C1 segment of cervical spinal cord (tissue), 14 donors: ENCODE results near the gene SRCAP.
"Not testable (repeated sequence)": the region's sequence is repeated elsewhere in the genome, so short reads cannot be mapped to it uniquely, and the experiment has no call there.

Source experiments
- DNase-seq, 14 donors: peaks; one replicate each; lab custom pipeline; 2025; lab: John Stamatoyannopoulos, UW

The SRCAP gene

DNA sequence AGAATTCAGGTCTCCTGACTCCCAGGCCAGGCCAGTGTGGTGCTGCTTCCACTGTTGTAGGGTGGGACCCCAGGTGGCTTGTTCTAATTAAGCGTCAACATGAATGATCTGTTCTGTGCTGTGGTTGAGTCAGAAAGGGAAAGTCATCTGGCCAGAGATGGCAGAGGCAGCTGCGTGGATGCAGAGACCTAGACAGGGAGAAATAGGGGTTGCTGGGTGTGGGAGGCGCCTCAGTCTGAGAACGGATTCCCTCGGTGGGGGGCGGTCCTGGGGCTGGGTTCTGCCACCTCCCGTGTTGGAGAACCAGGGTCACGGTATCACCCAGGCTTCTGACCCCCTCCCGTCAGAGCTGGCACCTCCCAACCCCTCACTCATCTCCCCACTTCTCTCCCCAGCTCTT is 35.2 kb upstream of the SRCAP start:
- DNase-seq: no peak

GRCh38 chr16:30664616-30665109 is 34.3 kb upstream of the SRCAP start:
- no peak for DNase-seq

DNA sequence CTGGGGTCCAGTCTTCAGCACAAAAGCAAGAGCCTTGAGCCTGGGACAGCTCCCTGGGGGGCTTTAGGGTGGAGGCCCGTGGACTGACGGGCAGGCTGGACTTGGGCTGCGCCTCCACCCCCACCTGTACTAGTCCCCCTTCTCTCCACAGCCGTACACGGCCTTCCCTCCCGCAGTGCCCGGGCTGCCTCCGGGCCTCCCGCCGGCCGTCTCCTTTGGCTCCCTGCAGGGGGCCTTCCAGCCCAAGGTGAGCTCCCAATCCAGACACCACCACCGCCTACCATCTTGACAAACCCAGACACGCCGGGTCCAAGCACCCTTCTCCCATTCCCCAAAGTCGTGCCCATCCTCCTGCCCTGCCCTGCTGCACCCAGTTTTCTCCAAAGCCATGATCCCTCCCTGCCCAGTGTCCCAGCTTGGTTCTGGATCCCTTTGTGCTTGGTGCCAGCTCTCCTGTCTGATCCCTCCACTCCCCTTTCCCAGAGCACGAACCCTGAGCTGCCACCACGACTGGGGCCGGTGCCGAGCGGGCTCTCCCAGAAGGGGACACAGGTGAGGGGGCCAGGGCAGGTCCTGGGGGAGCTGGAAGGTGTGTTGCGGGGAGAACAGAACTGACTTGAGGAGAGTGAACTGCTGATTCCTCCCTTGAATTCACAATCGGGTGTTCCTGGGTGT is 33.7 kb upstream of the SRCAP start:
- no peak for DNase-seq

DNA sequence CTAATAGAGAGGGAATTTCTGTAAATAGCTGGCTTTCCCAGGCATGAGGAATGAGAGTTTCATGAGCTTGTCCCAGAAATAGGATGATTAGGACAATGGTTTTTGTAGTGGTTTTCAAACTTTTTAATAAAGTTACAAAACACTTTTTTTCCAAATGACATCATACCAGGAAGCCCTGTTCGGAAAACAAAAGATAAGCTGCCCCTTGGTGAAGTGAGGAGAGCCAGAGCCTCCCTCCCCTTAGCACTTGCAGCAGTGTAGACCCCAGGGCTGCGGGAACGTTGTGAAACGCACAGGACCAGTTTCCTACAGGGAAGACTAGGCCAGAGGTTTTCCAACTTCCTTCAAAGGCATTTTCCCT is 33.2 kb upstream of the SRCAP start:
- DNase-seq: no peak

DNA sequence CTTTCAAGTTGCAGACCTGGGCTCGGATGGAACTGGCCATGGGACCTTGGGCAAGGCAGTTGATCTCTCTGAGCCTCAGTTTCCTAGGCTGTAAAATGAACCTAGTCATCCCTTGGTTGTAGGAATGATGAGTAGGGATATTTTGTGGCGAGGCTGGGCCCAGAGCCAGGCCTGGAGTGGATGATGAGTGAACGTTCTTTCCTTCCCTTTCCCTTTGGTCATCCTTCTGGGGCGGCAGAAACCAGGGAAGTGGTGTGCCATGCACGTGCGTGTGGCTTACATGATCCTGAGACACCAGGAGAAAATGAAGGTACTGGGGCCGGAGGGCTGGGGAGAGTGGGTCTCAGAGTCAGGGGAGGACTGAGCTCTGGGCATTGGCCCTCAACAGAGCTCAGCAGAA is 32.3 kb upstream of the SRCAP start:
- DNase-seq: no peak

DNA sequence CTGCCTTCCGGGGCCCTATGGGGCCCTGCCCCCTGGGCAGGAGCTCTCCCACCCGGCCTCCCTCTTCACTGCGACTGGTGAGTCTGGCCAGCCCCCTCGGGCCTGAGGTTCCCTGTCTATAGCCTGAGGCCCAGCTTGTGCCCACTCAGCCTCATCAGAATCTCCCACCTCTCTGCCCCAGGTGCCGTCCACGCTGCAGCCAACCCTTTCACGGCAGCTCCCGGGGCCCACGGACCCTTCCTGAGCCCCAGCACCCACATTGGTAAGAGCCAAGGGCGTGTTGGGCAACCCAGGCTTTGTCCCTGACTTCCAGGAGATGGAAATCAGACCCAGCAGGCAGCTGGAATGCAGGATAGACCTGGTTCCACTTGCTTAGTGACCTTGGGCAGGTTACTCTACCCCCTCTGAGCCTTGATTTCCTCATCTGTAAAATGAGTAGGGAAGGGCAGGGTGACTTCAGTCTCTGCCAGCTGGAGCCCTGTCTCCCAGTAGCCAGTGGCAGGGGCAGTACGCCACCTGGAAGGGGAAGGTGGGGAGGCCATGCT is 31.5 kb upstream of the SRCAP start:
- no peak for DNase-seq

GRCh38 chr16:30668393-30668792 is 30.6 kb upstream of the SRCAP start:
- DNase-seq: no peak

DNA sequence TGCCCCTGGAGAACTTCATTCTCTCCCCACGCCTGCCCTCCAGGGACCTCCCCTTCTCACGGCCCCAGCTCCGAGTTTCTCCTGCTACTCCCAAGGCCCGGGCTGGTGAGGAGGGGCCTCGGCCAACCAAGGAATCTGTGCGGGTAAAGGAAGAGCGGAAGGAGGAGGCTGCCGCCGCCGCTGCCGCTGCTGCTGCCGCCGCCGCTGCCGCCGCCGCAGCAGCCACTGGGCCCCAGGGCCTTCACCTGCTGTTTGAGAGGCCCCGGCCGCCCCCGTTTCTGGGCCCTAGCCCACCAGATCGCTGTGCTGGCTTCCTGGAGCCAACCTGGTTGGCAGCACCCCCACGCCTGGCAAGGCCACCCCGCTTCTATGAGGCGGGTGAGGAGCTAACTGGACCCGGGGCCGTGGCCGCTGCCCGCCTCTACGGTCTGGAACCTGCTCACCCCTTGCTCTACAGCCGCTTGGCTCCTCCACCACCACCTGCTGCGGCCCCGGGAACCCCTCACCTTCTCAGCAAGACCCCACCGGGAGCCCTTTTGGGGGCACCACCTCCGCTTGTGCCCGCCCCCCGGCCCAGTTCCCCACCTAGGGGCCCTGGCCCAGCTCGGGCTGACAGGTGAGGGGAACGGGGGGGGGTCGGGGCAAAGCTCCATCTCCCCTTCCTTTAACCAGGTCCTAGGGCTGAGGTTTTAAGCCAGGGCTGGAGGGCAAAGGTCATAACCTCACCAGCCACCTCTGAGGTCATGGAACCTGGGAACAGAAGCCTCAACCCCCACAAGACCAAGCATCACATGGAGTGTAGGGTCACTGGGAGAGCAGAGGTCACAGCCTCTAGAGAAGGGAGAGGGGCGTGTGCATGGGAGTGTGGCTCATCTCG is 29.7 kb upstream of the SRCAP start:
- DNase-seq: no peak

GRCh38 chr16:30669903-30670824 is 28.8 kb upstream of the SRCAP start:
- DNase-seq: no peak

- DNase-seq: no peak
Measured at GRCh38 chr16:30675143-30675542, 23.8 kb upstream of the SRCAP start.

DNA sequence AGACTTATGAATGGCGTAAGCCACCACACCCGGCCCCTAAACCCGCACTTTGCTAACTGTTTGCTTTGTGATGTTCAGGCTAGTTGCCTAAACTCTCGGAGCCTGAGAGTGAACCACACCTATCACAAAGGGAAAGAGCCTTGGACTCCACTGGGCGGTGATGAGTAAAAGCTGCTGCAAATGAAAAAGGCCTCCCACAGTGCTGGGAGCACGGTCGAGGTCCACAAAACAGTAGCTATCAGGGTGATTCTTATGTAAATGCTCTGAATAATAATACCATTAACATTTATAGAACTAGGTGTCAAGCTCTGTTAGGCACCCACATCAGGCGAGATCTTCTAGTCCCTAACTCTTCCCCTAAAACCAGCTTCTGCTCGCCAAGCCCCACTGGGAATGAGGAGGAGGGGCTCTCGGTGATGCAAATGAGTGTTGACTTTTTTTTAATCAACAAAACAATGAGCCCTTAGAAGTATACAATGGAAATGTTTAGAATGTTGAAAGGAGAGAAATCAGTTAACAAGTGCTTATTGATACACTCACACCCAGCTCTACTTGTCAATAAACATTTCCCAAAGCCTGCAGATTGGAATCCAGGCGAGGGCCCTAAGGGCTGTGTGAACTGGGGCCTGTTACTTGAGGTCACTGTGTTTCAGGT is 20.9 kb upstream of the SRCAP start:
- no peak for DNase-seq

- no peak for DNase-seq
Measured at GRCh38 chr16:30678586-30678970, 20.4 kb upstream of the SRCAP start.

DNA sequence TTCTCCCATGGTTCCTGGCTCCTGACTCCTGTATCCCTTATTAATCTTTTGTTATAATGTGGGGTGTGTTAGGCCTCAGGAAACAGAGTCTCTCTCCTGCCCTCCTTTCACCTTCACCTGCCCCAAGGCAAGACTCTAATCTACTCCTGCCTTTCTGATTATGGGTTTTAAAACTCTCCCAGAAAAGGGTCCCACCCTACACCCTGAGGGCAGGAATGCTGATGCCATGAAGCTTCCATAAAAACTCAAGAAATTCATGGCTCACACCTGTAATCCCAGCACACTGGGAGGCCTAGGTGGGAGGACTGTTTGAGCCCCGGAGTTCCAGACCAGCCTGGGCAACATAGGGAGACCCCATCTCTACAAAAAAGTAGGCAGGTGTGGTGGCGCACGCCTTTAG is 18.6 kb upstream of the SRCAP start:
- DNase-seq: no peak

DNA sequence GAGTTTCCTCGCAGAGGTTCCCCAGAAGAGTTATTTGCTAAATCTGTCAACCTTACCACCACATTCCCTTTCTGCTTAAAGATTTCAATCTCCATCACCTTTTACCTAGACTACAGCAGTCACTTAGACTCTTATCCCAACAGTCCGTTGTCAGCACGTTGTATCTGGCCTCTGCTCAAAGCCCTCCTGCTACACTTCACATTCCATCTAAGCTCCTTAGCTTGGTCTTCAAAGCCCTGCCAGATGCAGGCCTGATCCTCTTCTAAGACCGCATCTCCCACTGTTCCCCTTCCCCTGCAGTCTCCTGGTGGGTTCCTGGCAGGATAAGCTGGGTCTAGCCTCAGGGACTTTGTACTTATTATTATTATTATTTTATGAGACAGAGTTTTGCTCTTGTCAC is 10.3 kb upstream of the SRCAP start:
- no peak for DNase-seq

GRCh38 chr16:30691907-30692306 is 7.1 kb upstream of the SRCAP start:
- no peak for DNase-seq

DNA sequence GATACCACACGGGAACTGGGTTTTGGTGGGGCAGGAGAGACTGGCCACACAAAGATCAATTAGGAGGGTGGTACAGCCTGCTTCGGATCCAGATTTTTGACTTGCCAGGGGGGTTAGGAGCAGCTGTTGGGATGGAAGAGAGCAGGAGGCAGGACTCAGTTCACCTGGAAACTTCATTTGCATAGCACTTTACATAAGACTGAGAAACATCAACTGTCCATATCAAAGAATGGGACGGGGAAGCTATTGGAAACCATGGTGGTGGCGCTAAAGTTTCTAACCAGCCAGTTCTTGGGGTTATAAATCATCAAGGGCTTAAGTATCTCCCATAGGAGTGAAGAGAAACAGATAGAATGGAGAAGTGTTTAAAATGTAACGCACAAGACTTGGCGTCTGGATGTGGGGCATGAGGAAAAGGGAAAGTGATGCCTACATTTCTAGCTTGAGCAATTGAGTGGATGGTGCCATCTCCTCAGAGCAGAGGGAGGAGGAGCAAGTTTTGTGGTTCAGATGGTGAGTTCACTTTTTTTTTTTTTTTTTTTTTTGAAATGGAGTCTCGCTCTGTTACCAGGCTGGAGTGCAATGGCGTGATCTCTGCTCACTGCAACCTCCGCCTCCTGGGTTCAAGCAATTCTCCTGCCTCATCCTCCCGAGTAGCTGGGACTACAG is 6.4 kb upstream of the SRCAP start:
- DNase-seq: no peak

DNA sequence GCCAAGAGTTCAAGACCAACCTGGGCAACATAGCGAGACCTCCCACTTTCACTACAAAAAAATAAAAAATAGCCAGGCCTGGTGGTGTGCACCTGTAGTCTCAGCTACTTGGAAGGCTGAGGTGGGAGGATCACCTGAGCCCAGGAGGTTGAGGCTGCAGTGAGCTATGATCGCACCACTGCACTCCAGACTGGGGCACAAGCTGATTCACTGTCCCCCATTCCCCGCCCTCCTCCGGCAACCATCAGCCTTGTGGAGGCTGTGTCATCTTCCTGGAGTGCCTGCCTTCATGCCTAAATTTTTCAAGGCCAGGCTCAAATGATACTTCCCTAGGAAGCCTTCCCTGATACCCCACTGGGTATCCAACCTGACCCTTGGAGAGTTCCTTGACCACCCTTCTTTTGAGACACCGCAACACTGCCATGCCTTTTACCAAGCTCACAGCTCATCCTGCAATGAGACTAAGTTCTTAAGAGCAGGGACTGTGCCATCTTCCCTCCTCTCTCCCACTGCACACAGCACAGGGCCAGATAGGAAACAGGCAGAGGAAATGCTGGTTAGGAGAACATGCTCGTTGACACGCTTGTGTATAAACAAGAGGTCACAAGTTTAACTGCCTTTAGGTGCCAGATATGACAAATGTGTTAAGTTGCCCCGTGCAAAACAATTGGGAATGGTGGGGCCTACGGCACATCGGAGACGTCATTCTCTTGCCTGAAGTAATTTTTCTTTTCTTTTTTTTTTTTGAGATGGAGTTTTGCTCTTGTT is 3.9 kb upstream of the SRCAP start:
- DNase-seq: no peak

DNA sequence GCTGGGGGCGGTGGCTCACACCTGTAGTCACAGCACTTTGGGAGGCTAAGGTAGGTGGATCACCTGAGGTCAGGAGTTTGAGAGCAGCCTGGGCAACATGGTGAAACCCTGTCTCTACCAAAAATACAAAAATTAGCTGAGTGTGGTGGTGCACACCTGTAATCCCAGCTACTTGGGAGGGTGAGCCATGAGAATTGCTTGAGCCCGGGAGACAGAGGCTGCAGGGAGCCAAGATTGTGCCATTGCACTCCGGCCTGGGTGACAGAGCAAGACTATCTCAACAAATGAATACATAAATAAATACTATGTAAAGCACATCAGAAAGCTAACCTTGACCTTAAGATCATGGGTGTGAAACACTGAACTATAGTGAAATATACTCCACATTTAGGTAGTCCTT is 2.3 kb upstream of the SRCAP start:
- DNase-seq: not testable (repeated sequence)

GRCh38 chr16:30697264-30698138 is 1.5 kb upstream of the SRCAP start:
- no peak for DNase-seq
